SK-N-SH (cell line): ENCODE measurements around the gene MRPL32. TPM values are rescaled to one million over a fixed set of nuclear protein-coding genes. Genes with fewer than 3 reads are reported as not detected.

Source experiments
- CTCF ChIA-PET: fragments of 300-600, 350-600 bp; formaldehyde crosslinking; extraction: SDS; loops from one replicate; lab custom pipeline; 2021; lab: Yijun Ruan, JAX
- POLR2A ChIA-PET: fragments of 350-600 bp; sonication (Branson Sonifier 250); formaldehyde crosslinking; extraction: SDS; loops from one replicate; lab custom pipeline; 2020; ENCODE audit warnings: antibody characterized with exemption, inconsistent platforms; lab: Yijun Ruan, JAX
- DNase-seq: peaks from one replicate; pipeline ENCODE4 v3.0.0; 2012
- H2AFZ ChIP-seq: fragments of 200-600 bp; sonication (generic); 2 replicates; pipeline ENCODE4 v1.8.1; 2016; ENCODE audit warnings: antibody characterized with exemption, mild to moderate bottlenecking, low read depth
- H3F3A ChIP-seq: fragments of 200-600 bp; sonication (generic); replicated peaks from 2 replicates; pipeline ENCODE3; 2016; ENCODE audit warnings: antibody characterized with exemption, mild to moderate bottlenecking; ENCODE audit not compliant: insufficient read depth
- H3K27ac ChIP-seq, 2 experiments: fragments of 200-500 bp in 1 of 2; fragments of 200-600 bp in 1 of 2; sonication (Bioruptor generic) in 1 of 2; sonication (generic), shearing (Covaris generic) in 1 of 2; 2 replicates each; pipeline versions ENCODE4 v1.5.1 to v1.6.1; 2014 to 2016; ENCODE audit warnings: low read depth in 2 of 2, inconsistent platforms in 1 of 2, low read length in 1 of 2, mild to moderate bottlenecking in 1 of 2, mixed read lengths in 1 of 2
- H3K27me3 ChIP-seq: fragments of 200-600 bp; sonication (generic), shearing (Covaris generic); 2 replicates; pipeline ENCODE4 v1.6.1; 2016; ENCODE audit warnings: mixed run types; ENCODE audit not compliant: insufficient read depth
- H3K36me3 ChIP-seq, 2 experiments: fragments of 200-500 bp in 1 of 2; fragments of 200-600 bp in 1 of 2; sonication (Bioruptor generic) in 1 of 2; sonication (generic) in 1 of 2; replicated peaks in 1 of 2; 2 replicates each; pipeline versions ENCODE3 to v1.5.1; 2014 to 2016; ENCODE audit warnings: low read length in 1 of 2, mild to moderate bottlenecking in 1 of 2; ENCODE audit not compliant: insufficient read depth in 2 of 2, control insufficient read depth in 1 of 2
- H3K4me1 ChIP-seq, 2 experiments: fragments of 200-500 bp in 1 of 2; fragments of 200-600 bp in 1 of 2; sonication (Bioruptor generic) in 1 of 2; sonication (generic), shearing (Covaris generic) in 1 of 2; 2 replicates each; pipeline versions ENCODE4 v1.5.1 to v1.6.1; 2014 to 2016; ENCODE audit warnings: low read depth in 1 of 2, low read length in 1 of 2, mixed run types in 1 of 2; ENCODE audit not compliant: insufficient read depth in 2 of 2, control insufficient read depth in 1 of 2
- H3K4me2 ChIP-seq: fragments of 200-600 bp; sonication (generic), shearing (Covaris generic); 2 replicates; pipeline ENCODE4 v1.6.1; 2017; ENCODE audit warnings: mixed run types
- H3K4me3 ChIP-seq, 2 experiments: fragments of 200-500 bp in 1 of 2; fragments of 200-600 bp in 1 of 2; sonication (Bioruptor generic) in 1 of 2; sonication (generic), shearing (Covaris generic) in 1 of 2; 2 replicates each; pipeline versions ENCODE4 v1.5.1 to v1.8.1; 2014 to 2016; ENCODE audit warnings: low read depth in 2 of 2, inconsistent platforms in 1 of 2, low read length in 1 of 2, mild to moderate bottlenecking in 1 of 2, mixed read lengths in 1 of 2, moderate library complexity in 1 of 2
- H3K79me2 ChIP-seq: fragments of 200-600 bp; sonication (generic); 2 replicates; pipeline ENCODE4 v1.8.1; 2017; ENCODE audit warnings: mild to moderate bottlenecking; ENCODE audit not compliant: insufficient read depth
- H3K9ac ChIP-seq: fragments of 200-600 bp; sonication (generic); 2 replicates; pipeline ENCODE4 v1.6.1; 2017; ENCODE audit warnings: mixed run types
- H3K9me2 ChIP-seq: fragments of 200-600 bp; sonication (generic); 2 replicates; pipeline ENCODE4 v1.6.1; 2017; ENCODE audit warnings: mixed run types
- H3K9me3 ChIP-seq: fragments of 200-600 bp; sonication (generic); 2 replicates; pipeline ENCODE4 v1.6.1; 2017; ENCODE audit warnings: mixed run types, mild to moderate bottlenecking, moderate library complexity
- H4K20me1 ChIP-seq: fragments of 200-600 bp; sonication (generic); 2 replicates; pipeline ENCODE4 v1.6.1; 2017; ENCODE audit warnings: mild to moderate bottlenecking, mixed run types; ENCODE audit not compliant: insufficient read depth
- ELF1 ChIP-seq: IDR thresholded peaks from 2 replicates; pipeline ENCODE4 v1.4.0; 2012
- EZH2phosphoT487 ChIP-seq: fragments of 200-600 bp; sonication (generic); IDR thresholded peaks from 2 replicates; pipeline ENCODE4 v1.6.1; 2017; ENCODE audit warnings: low read depth, mixed run types, mild to moderate bottlenecking, antibody characterized with exemption, moderate library complexity, borderline replicate concordance
- FOXJ3 ChIP-seq: sonication (generic); formaldehyde crosslinking; IDR thresholded peaks from 2 replicates; pipeline ENCODE4 v1.5.1; 2020; ENCODE audit warnings: mild to moderate bottlenecking, missing genetic modification reagents
- IRF3 ChIP-seq: fragments of 150-350 bp; IDR thresholded peaks from 2 replicates; pipeline ENCODE4 v1.6.1; 2016; ENCODE audit warnings: mild to moderate bottlenecking, low read depth, low read length
- NFIC ChIP-seq: IDR thresholded peaks from 2 replicates; pipeline ENCODE4 v1.4.0; 2012; ENCODE audit warnings: borderline replicate concordance
- RXRA ChIP-seq: IDR thresholded peaks from 2 replicates; pipeline ENCODE4 v1.4.0; 2012; ENCODE audit warnings: low read depth, mild to moderate bottlenecking, borderline replicate concordance
- USF1 ChIP-seq: IDR thresholded peaks from 2 replicates; pipeline ENCODE4 v1.4.0; 2012; ENCODE audit warnings: low read depth, borderline replicate concordance
- ZBTB33 ChIP-seq: IDR thresholded peaks from 2 replicates; pipeline ENCODE4 v1.4.0; 2012; ENCODE audit warnings: low read depth, borderline replicate concordance
- polyA plus RNA-seq, 3 experiments: library from polyadenylated mRNA; depleted of rRNA; stranded (reverse); fragments of >200 nt; gene quantifications; 2 replicates each; pipeline ENCODE4 v1.2.3, GENCODE V29; 2012
- TF ChIP-seq, protein P1 (sequence below): IDR thresholded peaks from 2 replicates; pipeline ENCODE4 v1.4.0; 2012; ENCODE audit warnings: low read depth
- TF ChIP-seq, protein P2 (sequence below): IDR thresholded peaks from 2 replicates; pipeline ENCODE4; 2012

MRPL32 gene
- polyA plus RNA-seq, 1 of the 3 experiments (the other 2 are of a cell fraction), result 73.1 TPM

DNA sequence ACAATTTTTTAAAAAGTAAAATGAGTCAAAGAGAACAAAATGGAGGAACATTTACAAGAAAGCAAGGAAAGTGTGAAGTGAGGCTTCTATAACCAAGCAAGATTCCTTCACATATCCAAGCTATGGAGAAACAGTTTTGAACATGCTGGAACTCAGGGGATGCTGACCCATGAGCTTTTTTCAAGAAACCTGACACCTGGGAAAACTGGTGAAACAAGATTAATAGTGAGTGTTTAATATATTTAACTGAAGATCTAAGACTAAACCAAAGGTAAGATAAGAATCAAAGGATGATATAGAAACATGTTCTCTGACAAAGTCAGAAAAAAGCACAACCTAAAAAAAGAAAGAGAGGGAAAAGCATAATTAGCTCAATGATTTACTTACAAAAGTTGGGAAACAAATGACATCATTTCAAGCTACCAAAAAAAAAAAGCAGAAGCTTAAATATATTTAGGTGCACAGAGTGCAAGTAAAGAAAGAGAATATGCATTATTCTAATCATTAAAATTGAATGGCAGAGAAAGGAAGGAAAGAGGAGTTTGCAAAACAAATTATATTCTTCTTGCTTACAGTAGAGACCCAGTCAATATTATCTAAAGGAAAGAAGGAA lies 45.2 kb upstream of the MRPL32 start:
- Histone ChIP-seq H3K4me3 (no peak overlapping the region), H3K9me2 (no peaks in the 10 kb centered on the region), H3K9me3 (no peaks in the 10 kb centered on the region), H3K4me1 (peaks cover 0 to 11% of the 10 kb centered on the region in 2 experiments; a peak in 2 of 4 replicates), H3K27me3 (no peaks in the 10 kb centered on the region), H3K79me2 (no peaks in the 10 kb centered on the region), H3K4me2 (0 out of 2 replicates have a peak overlapping the region, but pooled peaks have one; percentile 95), H3K9ac (no peak overlapping the region), H3K27ac (no peak overlapping the region), H4K20me1 (no peaks in the 10 kb centered on the region), H2AFZ (no peak overlapping the region), H3K36me3 (no peaks in the 10 kb centered on the region), H3F3A (peaks cover 16% of the 10 kb centered on the region)
- ChIA-PET POLR2A (interaction anchor here (0.9 to 1.5 kb wide), 2 partner anchors 9 to 45 kb away, joined by 4 read pairs; partner anchors contain the start of genes MRPL32 and PSMA2), CTCF (interaction anchor here (0.6 to 3.8 kb wide), 10 partner anchors 8 to 946 kb away, joined by 3 to 29 read pairs (median 4); no protein-coding TSS in a partner anchor)
- TF ChIP-seq, protein P1, sequence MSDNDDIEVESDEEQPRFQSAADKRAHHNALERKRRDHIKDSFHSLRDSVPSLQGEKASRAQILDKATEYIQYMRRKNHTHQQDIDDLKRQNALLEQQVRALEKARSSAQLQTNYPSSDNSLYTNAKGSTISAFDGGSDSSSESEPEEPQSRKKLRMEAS, result no peak
- TF ChIP-seq EZH2phosphoT487 (no peak), NFIC (no peak), USF1 (no peak), RXRA (no peak), ZBTB33 (no peak), IRF3 (no peak), FOXJ3 (CRISPR knock-in tag) (no peak), ELF1 (no peak)
- TF ChIP-seq, protein P2, sequence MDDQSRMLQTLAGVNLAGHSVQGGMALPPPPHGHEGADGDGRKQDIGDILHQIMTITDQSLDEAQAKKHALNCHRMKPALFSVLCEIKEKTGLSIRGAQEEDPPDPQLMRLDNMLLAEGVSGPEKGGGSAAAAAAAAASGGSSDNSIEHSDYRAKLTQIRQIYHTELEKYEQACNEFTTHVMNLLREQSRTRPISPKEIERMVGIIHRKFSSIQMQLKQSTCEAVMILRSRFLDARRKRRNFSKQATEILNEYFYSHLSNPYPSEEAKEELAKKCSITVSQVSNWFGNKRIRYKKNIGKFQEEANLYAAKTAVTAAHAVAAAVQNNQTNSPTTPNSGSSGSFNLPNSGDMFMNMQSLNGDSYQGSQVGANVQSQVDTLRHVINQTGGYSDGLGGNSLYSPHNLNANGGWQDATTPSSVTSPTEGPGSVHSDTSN, result no peak
- no peak for DNase-seq
